ENCODE results near the gene SIAE. TPM values are rescaled to one million over a fixed set of nuclear protein-coding genes. Genes with fewer than 3 reads are reported as not detected.

The SIAE gene, protein sequence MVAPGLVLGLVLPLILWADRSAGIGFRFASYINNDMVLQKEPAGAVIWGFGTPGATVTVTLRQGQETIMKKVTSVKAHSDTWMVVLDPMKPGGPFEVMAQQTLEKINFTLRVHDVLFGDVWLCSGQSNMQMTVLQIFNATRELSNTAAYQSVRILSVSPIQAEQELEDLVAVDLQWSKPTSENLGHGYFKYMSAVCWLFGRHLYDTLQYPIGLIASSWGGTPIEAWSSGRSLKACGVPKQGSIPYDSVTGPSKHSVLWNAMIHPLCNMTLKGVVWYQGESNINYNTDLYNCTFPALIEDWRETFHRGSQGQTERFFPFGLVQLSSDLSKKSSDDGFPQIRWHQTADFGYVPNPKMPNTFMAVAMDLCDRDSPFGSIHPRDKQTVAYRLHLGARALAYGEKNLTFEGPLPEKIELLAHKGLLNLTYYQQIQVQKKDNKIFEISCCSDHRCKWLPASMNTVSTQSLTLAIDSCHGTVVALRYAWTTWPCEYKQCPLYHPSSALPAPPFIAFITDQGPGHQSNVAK
- 4.3 TPM for total RNA-seq

- H3K4me3 ChIP-seq (ENCODE audit: low read length) = peak within 1 kb of the TSS; percentile 63
- H3K9me3 ChIP-seq (ENCODE audit: low read depth, low read length) = no peaks in the 10 kb centered on the region
- no peaks in the 10 kb centered on the region for H3K27me3 ChIP-seq (ENCODE audit: insufficient read depth, low read length)
- peaks cover 28% of the 10 kb centered on the region for H3K4me1 ChIP-seq (ENCODE audit: insufficient read depth, low read length)
These were observed at the start of gene SIAE, which contains the start of gene SPA17 for GRCh38 chr11:124673333-124674167. SIAE (minus strand) TSS chr11:124673739; CDS start chr11:124673708, 31 bp downstream. SPA17 (plus strand) TSS chr11:124673904; CDS start chr11:124675265, 1,361 bp downstream.

DNA sequence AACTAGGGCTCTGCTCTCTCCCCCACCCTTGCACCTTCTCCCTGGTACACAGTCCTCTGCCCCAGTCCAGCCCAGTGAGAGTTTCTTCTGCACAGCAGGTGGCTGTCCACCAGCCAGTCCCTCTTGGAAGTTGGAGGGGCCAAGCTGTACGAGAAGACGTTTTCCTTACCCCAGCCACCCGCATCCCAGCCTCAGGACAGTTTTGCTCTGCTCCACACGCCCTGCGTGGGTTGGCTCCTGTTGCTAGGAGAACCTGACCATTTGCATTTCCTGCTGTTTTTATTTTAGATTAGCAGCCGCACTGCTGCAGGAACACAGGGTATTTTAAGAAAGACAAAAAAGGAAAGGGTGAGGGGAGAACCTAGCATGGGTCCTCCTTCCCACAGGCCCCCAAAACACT, 48.6 kb upstream of the SIAE start:
- Histone ChIP-seq H3K9me3 (ENCODE audit: low read depth, low read length) (no peaks in the 10 kb centered on the region), H3K4me1 (ENCODE audit: insufficient read depth, low read length) (peaks cover 46% of the 10 kb centered on the region), H3K27me3 (ENCODE audit: insufficient read depth, low read length) (peaks cover 25% of the 10 kb centered on the region), H3K4me3 (ENCODE audit: low read length) (no peak overlapping the region)

- Histone ChIP-seq H3K4me3 (ENCODE audit: low read length) (no peak overlapping the region), H3K4me1 (ENCODE audit: insufficient read depth, low read length) (peaks cover 26% of the 10 kb centered on the region), H3K27me3 (ENCODE audit: insufficient read depth, low read length) (peaks cover 34% of the 10 kb centered on the region), H3K9me3 (ENCODE audit: low read depth, low read length) (no peaks in the 10 kb centered on the region)
These were observed 46.0 kb upstream of the SIAE start for GRCh38 chr11:124719534-124719933.

GRCh38 chr11:124718801-124719200, 45.3 kb upstream of the SIAE start:
- Histone ChIP-seq H3K4me3 (ENCODE audit: low read length) (no peak overlapping the region), H3K9me3 (ENCODE audit: low read depth, low read length) (no peaks in the 10 kb centered on the region), H3K27me3 (ENCODE audit: insufficient read depth, low read length) (peaks cover 34% of the 10 kb centered on the region), H3K4me1 (ENCODE audit: insufficient read depth, low read length) (peaks cover 22% of the 10 kb centered on the region)

- Histone ChIP-seq H3K4me3 (ENCODE audit: low read length) (no peak overlapping the region), H3K4me1 (ENCODE audit: insufficient read depth, low read length) (peaks cover 22% of the 10 kb centered on the region), H3K9me3 (ENCODE audit: low read depth, low read length) (no peaks in the 10 kb centered on the region), H3K27me3 (ENCODE audit: insufficient read depth, low read length) (peaks cover 34% of the 10 kb centered on the region)
These were observed 44.5 kb upstream of the SIAE start for GRCh38 chr11:124717786-124718651.

DNA sequence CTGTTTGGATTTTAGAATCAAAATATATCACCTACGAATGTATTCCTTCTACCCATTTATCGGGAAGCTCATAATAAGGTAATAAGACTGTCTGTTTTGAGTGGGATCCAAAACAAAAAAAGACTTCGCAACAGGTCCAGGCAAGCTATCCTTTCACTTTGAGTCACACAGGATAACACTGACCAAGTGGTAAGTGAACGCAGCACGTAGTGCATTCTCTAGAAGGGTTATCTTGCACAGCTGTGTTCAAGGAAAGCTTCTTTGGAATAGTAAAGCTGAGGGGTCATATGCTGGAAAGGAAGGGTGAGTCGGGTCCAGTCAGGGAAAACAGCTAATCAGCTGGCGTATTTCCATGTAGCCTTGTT, 43.9 kb upstream of the SIAE start:
- Histone ChIP-seq H3K4me1 (ENCODE audit: insufficient read depth, low read length) (peaks cover 22% of the 10 kb centered on the region), H3K27me3 (ENCODE audit: insufficient read depth, low read length) (peaks cover 34% of the 10 kb centered on the region), H3K9me3 (ENCODE audit: low read depth, low read length) (no peaks in the 10 kb centered on the region), H3K4me3 (ENCODE audit: low read length) (no peak overlapping the region)

DNA sequence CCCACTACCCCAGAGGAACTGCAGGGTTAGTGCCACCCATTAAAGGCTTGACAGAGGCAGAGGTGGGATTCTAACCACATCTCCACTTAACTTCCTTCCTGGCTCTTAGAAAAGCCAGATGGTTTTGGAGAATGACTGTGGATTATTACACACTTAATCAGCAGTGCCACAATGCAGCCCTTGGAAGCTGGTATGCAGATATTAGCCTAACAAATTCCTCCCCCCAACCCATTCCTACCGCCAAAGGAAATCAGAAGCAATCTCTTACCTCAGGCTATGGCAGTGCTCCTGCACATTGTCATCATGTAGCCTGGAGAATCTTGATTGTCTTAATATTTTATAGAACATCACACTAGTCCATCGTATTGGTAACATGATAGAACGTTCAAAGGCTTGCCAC, 43.1 kb upstream of the SIAE start:
- Histone ChIP-seq H3K9me3 (ENCODE audit: low read depth, low read length) (no peaks in the 10 kb centered on the region), H3K4me1 (ENCODE audit: insufficient read depth, low read length) (peaks cover 16% of the 10 kb centered on the region), H3K4me3 (ENCODE audit: low read length) (no peak overlapping the region), H3K27me3 (ENCODE audit: insufficient read depth, low read length) (peaks cover 34% of the 10 kb centered on the region)

DNA sequence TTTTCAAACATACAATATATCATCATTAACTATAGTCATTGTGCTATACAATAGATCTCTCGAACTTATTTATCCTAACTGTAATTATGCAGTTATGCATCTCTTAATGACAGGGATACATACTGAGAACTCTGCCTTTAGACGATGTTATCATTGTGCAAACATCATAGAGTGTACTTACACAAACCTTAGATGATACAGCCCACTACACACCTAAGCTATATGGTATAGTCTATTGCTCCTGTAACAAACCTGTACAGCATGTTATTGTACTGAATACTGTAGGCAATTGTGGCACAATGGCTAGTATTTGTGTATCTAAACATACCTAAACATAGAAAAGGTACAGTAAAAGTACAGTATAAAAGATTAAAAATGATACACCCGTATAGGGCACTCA, 38.9 kb upstream of the SIAE start:
- no peak overlapping the region for H3K4me3 ChIP-seq (ENCODE audit: low read length)
- H3K9me3 ChIP-seq (ENCODE audit: low read depth, low read length) = no peaks in the 10 kb centered on the region
- H3K4me1 ChIP-seq (ENCODE audit: insufficient read depth, low read length) = peaks cover under 1% of the 10 kb centered on the region
- peaks cover 11% of the 10 kb centered on the region for H3K27me3 ChIP-seq (ENCODE audit: insufficient read depth, low read length)

- Histone ChIP-seq H3K4me3 (ENCODE audit: low read length) (no peak overlapping the region), H3K4me1 (ENCODE audit: insufficient read depth, low read length) (no peaks in the 10 kb centered on the region), H3K27me3 (ENCODE audit: insufficient read depth, low read length) (no peaks in the 10 kb centered on the region), H3K9me3 (ENCODE audit: low read depth, low read length) (no peaks in the 10 kb centered on the region)
These were observed 34.3 kb upstream of the SIAE start for GRCh38 chr11:124707829-124708228.

GRCh38 chr11:124700028-124700427, 26.5 kb upstream of the SIAE start:
- H3K4me3 ChIP-seq (ENCODE audit: low read length) = no peak overlapping the region
- H3K27me3 ChIP-seq (ENCODE audit: insufficient read depth, low read length) = no peaks in the 10 kb centered on the region
- no peaks in the 10 kb centered on the region for H3K9me3 ChIP-seq (ENCODE audit: low read depth, low read length)
- H3K4me1 ChIP-seq (ENCODE audit: insufficient read depth, low read length) = no peaks in the 10 kb centered on the region

DNA sequence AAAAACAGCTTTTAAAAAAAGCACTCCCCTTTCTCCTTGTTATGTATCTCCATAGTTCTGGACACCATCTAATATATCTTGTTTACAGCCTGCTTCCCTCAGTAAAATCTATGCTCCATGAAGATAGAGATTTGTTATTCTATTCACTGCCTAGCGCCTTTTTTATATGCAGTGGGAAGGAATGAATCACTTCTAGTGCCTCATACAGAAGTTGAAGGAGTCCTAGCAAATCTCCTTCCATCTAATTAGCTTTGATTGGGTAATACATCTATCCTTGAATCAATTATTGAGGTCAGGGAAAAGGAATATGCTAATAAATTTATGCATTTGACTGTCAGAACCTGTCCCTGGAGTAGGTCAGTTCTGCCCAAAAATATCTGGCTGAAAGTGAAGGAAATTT, 26.0 kb upstream of the SIAE start:
- no peaks in the 10 kb centered on the region for H3K4me1 ChIP-seq (ENCODE audit: insufficient read depth, low read length)
- no peaks in the 10 kb centered on the region for H3K27me3 ChIP-seq (ENCODE audit: insufficient read depth, low read length)
- H3K4me3 ChIP-seq (ENCODE audit: low read length) = no peak overlapping the region
- no peaks in the 10 kb centered on the region for H3K9me3 ChIP-seq (ENCODE audit: low read depth, low read length)

GRCh38 chr11:124693142-124693541, 19.6 kb upstream of the SIAE start:
- H3K4me1 ChIP-seq (ENCODE audit: insufficient read depth, low read length) = no peaks in the 10 kb centered on the region
- H3K4me3 ChIP-seq (ENCODE audit: low read length) = no peak overlapping the region
- H3K9me3 ChIP-seq (ENCODE audit: low read depth, low read length) = no peaks in the 10 kb centered on the region
- no peaks in the 10 kb centered on the region for H3K27me3 ChIP-seq (ENCODE audit: insufficient read depth, low read length)

DNA sequence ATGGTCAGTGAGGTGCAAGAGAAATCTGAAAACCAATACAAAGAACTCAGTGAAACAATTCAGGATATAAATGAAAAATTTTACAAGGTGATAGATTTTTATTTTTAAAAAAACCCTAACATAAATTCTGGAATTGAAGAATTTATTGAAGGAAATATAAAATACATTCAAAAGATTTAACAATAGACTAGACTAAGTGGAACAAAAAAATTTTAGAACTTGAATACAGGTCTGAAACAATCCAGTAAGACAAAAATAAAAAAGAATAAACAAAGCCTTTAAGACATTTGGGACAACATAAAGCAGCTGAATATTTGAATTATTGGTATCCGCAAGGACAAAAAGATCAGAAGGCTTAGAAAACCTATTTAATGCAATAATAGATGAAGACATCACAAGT, 8.9 kb upstream of the SIAE start:
- no peaks in the 10 kb centered on the region for H3K4me1 ChIP-seq (ENCODE audit: insufficient read depth, low read length)

GRCh38 chr11:124681421-124681820, 7.9 kb upstream of the SIAE start:
- Histone ChIP-seq H3K27me3 (ENCODE audit: insufficient read depth, low read length) (no peaks in the 10 kb centered on the region), H3K4me3 (ENCODE audit: low read length) (no peak overlapping the region), H3K9me3 (ENCODE audit: low read depth, low read length) (peaks cover 21% of the 10 kb centered on the region), H3K4me1 (ENCODE audit: insufficient read depth, low read length) (peaks cover 1% of the 10 kb centered on the region)

More for the DNA sequence above, 8.9 kb upstream of the SIAE start:
- H3K9me3 ChIP-seq (ENCODE audit: low read depth, low read length) = peaks cover 21% of the 10 kb centered on the region
- H3K27me3 ChIP-seq (ENCODE audit: insufficient read depth, low read length) = no peaks in the 10 kb centered on the region
- no peak overlapping the region for H3K4me3 ChIP-seq (ENCODE audit: low read length)
